ENCODE results near the gene CLDN6. TPM values are rescaled to one million over a fixed set of nuclear protein-coding genes. Genes with fewer than 3 reads are reported as not detected.

Gene CLDN6
- total RNA-seq, 2 experiments from 2014 or later, result not detected

DNA sequence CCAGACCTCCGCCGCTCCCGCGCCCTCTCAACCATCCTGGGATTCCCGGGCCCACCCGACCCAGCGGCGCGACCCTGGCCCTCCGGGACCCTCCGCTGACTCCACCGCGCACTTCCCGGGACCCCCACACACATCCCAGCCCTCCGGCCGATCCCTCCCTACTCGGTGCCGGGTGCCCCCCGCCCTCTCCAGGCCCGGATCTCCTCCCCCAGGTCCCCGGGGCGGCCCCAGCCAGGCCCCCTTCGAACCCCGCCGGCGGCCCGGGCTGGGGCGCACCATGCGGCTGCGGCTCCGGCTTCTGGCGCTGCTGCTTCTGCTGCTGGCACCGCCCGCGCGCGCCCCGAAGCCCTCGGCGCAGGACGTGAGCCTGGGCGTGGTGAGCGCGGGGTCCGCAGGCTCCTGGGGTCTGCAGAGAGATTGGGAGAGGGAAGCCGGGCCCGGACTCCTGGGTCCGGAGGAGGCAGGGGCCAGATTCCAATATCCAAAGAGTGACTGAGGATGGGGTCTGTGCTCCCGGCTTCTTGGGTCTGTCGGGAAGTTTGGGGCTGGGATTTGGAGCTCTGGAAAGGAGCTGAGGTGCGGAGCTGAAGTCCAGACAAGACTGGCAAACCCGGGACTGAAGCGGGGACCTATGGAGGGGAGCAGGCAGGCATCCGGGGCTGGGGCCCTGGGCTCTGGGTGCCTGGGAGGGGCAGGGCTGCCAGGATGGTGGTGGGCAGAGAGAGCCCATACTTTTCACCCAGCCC is 28.8 kb upstream of the CLDN6 start:
- Histone ChIP-seq H3K36me3 (ENCODE audit: insufficient read depth, low read length) (no peaks in the 10 kb centered on the region), H3K4me1 (ENCODE audit: insufficient read depth, low read length, poor library complexity, severe bottlenecking) (peaks cover 23% of the 10 kb centered on the region), H3K9me2 (ENCODE audit: insufficient read depth, low read length) (no peaks in the 10 kb centered on the region), H2AFZ (ENCODE audit: low read length) (no peak overlapping the region), H3K4me2 (ENCODE audit: low read length) (no peak overlapping the region), H3K79me2 (ENCODE audit: insufficient read depth, low read depth, low read length) (no peaks in the 10 kb centered on the region), H4K20me1 (ENCODE audit: insufficient read depth, low read length) (no peaks in the 10 kb centered on the region), H3K9me3 (ENCODE audit: low read length) (no peaks in the 10 kb centered on the region), H3K27ac (ENCODE audit: low read depth, low read length, poor library complexity, severe bottlenecking) (no peak overlapping the region), H3K4me3 (ENCODE audit: low read depth, low read length, poor library complexity, severe bottlenecking) (no peak overlapping the region)
- ChIA-PET CTCF (ENCODE audit: unreplicated experiment) (no interaction called here), POLR2A (interaction anchor here (0.7 kb wide), 1 partner anchor 10 kb away, joined by 3 read pairs; no protein-coding TSS in a partner anchor)
- intact Hi-C loops (cut with micrococcal nuclease; ENCODE audit: unreplicated experiment), result no loop called here
- DNase-seq (ENCODE audit: low spot score), result no peak
- TF ChIP-seq CTCF (conservative IDR thresholded peaks at IDR 0.05; ENCODE audit: low read length) (no peak), EZH2phosphoT487 (IDR thresholded peaks at IDR 0.05; ENCODE audit: borderline replicate concordance, low read depth, low read length) (no peak)
- no TSS peak for BruUV-seq (replicated peaks)

DNA sequence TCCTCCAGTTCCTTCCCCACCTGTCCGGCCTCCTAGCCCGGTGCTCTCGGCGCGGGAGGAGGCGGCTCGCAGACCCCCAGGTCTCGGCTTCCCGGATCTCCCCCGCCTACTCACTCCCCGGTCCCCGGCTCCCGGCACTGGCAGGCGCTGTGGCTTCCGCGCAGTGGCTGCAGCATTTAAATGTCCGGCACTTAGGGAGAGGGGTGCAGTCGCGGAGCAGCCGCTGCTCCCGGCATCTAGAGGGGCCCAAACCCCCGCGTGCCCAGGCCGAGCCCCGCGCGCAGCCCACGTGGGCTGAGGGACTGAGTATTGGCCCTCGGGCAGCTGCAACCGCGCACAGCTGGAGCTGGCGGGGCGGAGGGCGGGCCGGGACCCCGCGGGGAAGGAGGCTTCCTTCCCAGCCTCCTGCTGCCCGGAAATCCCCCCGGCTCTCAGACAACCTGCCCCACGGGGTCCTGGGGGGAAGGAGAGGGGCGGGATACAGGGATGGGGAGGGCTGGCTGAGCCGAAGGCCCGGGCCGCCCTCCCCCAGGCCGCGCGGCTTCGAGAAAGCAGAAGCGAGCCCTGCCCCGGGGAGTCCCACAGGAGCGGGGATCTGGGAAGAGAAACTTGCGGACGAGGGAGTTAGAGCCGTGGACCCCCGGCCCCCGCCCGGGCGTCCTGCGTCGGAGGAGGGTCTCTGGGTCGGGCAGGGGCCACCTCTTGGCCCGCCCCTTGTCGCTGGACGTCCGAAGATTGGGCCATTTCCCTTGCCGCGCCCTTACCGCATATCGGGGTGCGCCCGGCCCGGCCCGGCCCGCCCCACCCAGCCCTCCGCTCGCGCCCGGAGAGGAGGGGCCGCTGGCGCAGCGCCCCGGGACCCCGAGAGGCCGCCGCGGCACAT is 28.0 kb upstream of the CLDN6 start, which contains the start of gene MMP25:
Gene MMP25, plus strand, starts transcription at position 804 of the 883 bp plus-strand sequence. CDS start 357 bp downstream, outside the sequence.
- H3K9me2 ChIP-seq (ENCODE audit: insufficient read depth, low read length), result no peaks in the 10 kb centered on the region
- peak within 1 kb of the TSS; percentile 36; the same call in 1 of the 2 replicates for H2AFZ ChIP-seq (ENCODE audit: low read length)
- no peaks in the 10 kb centered on the region for H3K79me2 ChIP-seq (ENCODE audit: insufficient read depth, low read depth, low read length)
- ChIA-PET POLR2A (interaction anchor here (1.3 kb wide), 1 partner anchor 15 kb away, joined by 5 read pairs; no protein-coding TSS in a partner anchor), CTCF (ENCODE audit: unreplicated experiment) (interaction anchor here (0.6 kb wide), 1 partner anchor 1369 kb away, joined by 3 read pairs; no protein-coding TSS in a partner anchor)
- no peak within 1 kb of the TSS for H3K27ac ChIP-seq (ENCODE audit: low read depth, low read length, poor library complexity, severe bottlenecking)
- no TSS peak for BruUV-seq (replicated peaks)
- DNase-seq (ENCODE audit: low spot score), result no peak
- intact Hi-C loops (cut with micrococcal nuclease; ENCODE audit: unreplicated experiment), result no loop called here
- H4K20me1 ChIP-seq (ENCODE audit: insufficient read depth, low read length), result no peaks in the 10 kb centered on the region
- no peaks in the 10 kb centered on the region for H3K9me3 ChIP-seq (ENCODE audit: low read length)
- peaks cover 17% of the 10 kb centered on the region for H3K4me1 ChIP-seq (ENCODE audit: insufficient read depth, low read length, poor library complexity, severe bottlenecking)
- peak within 1 kb of the TSS; percentile 73 for H3K4me2 ChIP-seq (ENCODE audit: low read length)
- no peak for TF ChIP-seq CTCF (conservative IDR thresholded peaks at IDR 0.05; ENCODE audit: low read length)
- TF ChIP-seq EZH2phosphoT487 (IDR thresholded peaks at IDR 0.05; ENCODE audit: borderline replicate concordance, low read depth, low read length), result no peak
- H3K36me3 ChIP-seq (ENCODE audit: insufficient read depth, low read length), result no peaks in the 10 kb centered on the region
- peak within 1 kb of the TSS; percentile 61 for H3K4me3 ChIP-seq (ENCODE audit: low read depth, low read length, poor library complexity, severe bottlenecking)
